ENCODE measurements around the gene TTC39C.

TTC39C gene

DNA sequence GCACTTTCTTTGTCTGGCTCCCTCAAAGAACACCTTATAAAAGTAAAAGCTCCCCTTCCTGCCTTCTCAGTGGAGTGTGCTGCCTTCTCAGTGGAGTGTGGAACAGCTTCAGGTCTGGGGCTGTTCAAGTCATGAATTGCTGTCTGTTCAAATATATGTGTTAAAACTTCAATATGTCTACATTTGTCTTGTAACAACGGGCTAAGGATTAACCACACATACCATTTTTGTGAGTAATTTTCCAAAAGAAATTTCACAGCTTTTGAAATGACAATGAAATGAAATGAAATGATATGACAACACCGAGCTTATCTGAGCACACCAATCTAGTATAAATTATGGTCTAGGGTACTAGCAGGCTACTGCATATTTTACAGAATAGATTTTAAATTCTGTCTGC, 167.3 kb downstream of the TTC39C start:
- TF ChIP-seq CREB1 (IDR thresholded peaks at IDR 0.05; ENCODE audit: low read depth) (no peak), RAD21 (IDR thresholded peaks at IDR 0.05; ENCODE audit: low read depth) (no peak), EP300 (IDR thresholded peaks at IDR 0.05; ENCODE audit: borderline replicate concordance) (no peak), CEBPB (IDR thresholded peaks at IDR 0.05) (no peak), YY1 (IDR thresholded peaks at IDR 0.05; ENCODE audit: low read depth) (no peak), TAF1 (IDR thresholded peaks at IDR 0.05; ENCODE audit: low read depth) (no peak), NFIC (IDR thresholded peaks at IDR 0.05) (no peak), ZBTB7A (IDR thresholded peaks at IDR 0.05; ENCODE audit: low read depth) (no peak), REST (IDR thresholded peaks at IDR 0.05; ENCODE audit: low read depth) (no peak), MAX (IDR thresholded peaks at IDR 0.05) (no peak)
- TF ChIP-seq, protein P1, sequence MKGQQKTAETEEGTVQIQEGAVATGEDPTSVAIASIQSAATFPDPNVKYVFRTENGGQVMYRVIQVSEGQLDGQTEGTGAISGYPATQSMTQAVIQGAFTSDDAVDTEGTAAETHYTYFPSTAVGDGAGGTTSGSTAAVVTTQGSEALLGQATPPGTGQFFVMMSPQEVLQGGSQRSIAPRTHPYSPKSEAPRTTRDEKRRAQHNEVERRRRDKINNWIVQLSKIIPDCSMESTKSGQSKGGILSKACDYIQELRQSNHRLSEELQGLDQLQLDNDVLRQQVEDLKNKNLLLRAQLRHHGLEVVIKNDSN (IDR thresholded peaks at IDR 0.05) = no peak

Data from Ishikawa (cell line).